ENCODE data around the gene BARD1.

BARD1 gene

DNA sequence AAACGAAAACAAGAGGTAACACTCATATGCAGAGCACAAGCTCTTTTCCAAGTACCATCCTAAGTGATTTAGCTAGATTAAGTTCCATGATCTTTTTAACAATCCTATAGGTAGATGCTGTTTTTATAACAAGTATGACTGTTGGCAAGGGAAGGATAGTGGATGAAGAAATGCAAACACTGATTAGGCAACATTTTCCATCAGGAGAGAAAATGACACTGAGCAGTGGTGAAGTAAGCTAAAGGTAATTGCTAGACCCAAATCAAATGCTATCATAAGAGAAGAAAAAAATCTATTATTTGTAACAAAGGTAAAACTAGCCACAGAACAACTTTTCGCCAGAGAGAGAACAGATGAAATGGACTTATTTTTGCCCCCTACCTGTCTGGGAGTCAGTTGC is 34.3 kb upstream of the BARD1 start (continued):
- TF ChIP-seq, protein P1, sequence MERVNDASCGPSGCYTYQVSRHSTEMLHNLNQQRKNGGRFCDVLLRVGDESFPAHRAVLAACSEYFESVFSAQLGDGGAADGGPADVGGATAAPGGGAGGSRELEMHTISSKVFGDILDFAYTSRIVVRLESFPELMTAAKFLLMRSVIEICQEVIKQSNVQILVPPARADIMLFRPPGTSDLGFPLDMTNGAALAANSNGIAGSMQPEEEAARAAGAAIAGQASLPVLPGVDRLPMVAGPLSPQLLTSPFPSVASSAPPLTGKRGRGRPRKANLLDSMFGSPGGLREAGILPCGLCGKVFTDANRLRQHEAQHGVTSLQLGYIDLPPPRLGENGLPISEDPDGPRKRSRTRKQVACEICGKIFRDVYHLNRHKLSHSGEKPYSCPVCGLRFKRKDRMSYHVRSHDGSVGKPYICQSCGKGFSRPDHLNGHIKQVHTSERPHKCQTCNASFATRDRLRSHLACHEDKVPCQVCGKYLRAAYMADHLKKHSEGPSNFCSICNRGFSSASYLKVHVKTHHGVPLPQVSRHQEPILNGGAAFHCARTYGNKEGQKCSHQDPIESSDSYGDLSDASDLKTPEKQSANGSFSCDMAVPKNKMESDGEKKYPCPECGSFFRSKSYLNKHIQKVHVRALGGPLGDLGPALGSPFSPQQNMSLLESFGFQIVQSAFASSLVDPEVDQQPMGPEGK (CRISPR knock-in tag; IDR thresholded peaks at IDR 0.05; ENCODE audit: borderline replicate concordance), result no peak
- no peak for TF ChIP-seq GLIS3 (CRISPR knock-in tag; IDR thresholded peaks at IDR 0.05)

DNA sequence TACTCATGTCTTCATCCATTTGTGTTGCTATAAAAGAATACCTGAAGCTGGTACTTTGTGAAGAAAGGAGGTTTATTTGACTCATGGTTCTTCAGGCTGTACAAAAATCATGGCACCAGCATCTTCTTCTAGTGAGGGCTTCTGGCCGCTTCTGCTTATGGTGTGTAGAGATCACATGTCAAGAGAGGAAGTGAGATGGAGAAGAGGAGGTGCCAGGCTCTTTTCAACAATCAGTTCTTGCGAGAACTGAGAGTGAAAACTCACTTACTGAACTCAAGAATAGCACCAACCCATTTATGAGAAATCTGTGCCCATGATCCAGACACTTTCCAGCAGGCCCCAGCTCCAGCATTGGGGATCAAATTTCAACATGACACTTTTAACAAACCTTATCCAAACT is 30.0 kb upstream of the BARD1 start:
- no peak for ATAC-seq

DNA sequence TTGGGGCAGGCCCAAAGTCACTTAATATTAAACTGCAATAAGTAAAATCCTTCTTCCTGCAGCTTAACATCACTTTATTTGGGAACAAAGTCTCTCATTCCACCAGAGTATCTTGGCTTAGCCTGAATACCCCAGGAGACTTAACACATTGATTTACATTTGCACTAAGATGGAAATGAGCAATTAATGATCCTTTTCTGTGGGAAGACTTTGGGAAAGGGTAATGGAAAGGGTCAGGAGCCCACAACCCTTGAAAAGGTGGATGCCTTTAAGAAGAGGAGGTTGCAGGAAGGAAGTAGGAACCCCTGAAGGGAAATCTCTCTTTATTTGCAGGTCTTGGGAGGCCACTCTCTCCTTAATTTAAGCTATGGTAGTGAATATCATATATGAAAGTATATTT is 28.0 kb upstream of the BARD1 start:
- no peak for TF ChIP-seq GLIS3 (CRISPR knock-in tag; IDR thresholded peaks at IDR 0.05)
- TF ChIP-seq ZNF8 (CRISPR knock-in tag; IDR thresholded peaks at IDR 0.05), result no peak
- TF ChIP-seq, protein P2, sequence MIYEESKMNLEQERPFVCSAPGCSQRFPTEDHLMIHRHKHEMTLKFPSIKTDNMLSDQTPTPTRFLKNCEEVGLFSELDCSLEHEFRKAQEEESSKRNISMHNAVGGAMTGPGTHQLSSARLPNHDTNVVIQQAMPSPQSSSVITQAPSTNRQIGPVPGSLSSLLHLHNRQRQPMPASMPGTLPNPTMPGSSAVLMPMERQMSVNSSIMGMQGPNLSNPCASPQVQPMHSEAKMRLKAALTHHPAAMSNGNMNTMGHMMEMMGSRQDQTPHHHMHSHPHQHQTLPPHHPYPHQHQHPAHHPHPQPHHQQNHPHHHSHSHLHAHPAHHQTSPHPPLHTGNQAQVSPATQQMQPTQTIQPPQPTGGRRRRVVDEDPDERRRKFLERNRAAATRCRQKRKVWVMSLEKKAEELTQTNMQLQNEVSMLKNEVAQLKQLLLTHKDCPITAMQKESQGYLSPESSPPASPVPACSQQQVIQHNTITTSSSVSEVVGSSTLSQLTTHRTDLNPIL (CRISPR knock-in tag; IDR thresholded peaks at IDR 0.05; ENCODE audit: low read depth), result no peak
- no peak for ATAC-seq

More for the DNA sequence above, 30.0 kb upstream of the BARD1 start:
- TF ChIP-seq ZNF70 (CRISPR knock-in tag; IDR thresholded peaks at IDR 0.05) (no peak), ESRRG (CRISPR knock-in tag; IDR thresholded peaks at IDR 0.05) (no peak), TCF4 (CRISPR knock-in tag; IDR thresholded peaks at IDR 0.05; ENCODE audit: borderline replicate concordance) (no peak), GLIS3 (CRISPR knock-in tag; IDR thresholded peaks at IDR 0.05) (no peak), ZFP3 (CRISPR knock-in tag; IDR thresholded peaks at IDR 0.05) (no peak), ZC3H10 (CRISPR knock-in tag; IDR thresholded peaks at IDR 0.05) (no peak), ISL1 (CRISPR knock-in tag; IDR thresholded peaks at IDR 0.05) (no peak), TOX (CRISPR knock-in tag; IDR thresholded peaks at IDR 0.05; ENCODE audit: borderline replicate concordance) (no peak), OSR1 (CRISPR knock-in tag; IDR thresholded peaks at IDR 0.05) (no peak), ZNF8 (CRISPR knock-in tag; IDR thresholded peaks at IDR 0.05) (no peak), ZFP30 (CRISPR knock-in tag; IDR thresholded peaks at IDR 0.05) (no peak), SNAI2 (CRISPR knock-in tag; IDR thresholded peaks at IDR 0.05) (no peak)
- TF ChIP-seq, protein P3, sequence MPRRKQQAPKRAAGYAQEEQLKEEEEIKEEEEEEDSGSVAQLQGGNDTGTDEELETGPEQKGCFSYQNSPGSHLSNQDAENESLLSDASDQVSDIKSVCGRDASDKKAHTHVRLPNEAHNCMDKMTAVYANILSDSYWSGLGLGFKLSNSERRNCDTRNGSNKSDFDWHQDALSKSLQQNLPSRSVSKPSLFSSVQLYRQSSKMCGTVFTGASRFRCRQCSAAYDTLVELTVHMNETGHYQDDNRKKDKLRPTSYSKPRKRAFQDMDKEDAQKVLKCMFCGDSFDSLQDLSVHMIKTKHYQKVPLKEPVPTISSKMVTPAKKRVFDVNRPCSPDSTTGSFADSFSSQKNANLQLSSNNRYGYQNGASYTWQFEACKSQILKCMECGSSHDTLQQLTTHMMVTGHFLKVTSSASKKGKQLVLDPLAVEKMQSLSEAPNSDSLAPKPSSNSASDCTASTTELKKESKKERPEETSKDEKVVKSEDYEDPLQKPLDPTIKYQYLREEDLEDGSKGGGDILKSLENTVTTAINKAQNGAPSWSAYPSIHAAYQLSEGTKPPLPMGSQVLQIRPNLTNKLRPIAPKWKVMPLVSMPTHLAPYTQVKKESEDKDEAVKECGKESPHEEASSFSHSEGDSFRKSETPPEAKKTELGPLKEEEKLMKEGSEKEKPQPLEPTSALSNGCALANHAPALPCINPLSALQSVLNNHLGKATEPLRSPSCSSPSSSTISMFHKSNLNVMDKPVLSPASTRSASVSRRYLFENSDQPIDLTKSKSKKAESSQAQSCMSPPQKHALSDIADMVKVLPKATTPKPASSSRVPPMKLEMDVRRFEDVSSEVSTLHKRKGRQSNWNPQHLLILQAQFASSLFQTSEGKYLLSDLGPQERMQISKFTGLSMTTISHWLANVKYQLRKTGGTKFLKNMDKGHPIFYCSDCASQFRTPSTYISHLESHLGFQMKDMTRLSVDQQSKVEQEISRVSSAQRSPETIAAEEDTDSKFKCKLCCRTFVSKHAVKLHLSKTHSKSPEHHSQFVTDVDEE (CRISPR knock-in tag; IDR thresholded peaks at IDR 0.05), result no peak
- TF ChIP-seq, protein P4, sequence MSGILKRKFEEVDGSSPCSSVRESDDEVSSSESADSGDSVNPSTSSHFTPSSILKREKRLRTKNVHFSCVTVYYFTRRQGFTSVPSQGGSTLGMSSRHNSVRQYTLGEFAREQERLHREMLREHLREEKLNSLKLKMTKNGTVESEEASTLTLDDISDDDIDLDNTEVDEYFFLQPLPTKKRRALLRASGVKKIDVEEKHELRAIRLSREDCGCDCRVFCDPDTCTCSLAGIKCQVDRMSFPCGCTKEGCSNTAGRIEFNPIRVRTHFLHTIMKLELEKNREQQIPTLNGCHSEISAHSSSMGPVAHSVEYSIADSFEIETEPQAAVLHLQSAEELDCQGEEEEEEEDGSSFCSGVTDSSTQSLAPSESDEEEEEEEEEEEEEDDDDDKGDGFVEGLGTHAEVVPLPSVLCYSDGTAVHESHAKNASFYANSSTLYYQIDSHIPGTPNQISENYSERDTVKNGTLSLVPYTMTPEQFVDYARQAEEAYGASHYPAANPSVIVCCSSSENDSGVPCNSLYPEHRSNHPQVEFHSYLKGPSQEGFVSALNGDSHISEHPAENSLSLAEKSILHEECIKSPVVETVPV (CRISPR knock-in tag; IDR thresholded peaks at IDR 0.05), result no peak
- TF ChIP-seq, protein P1 (CRISPR knock-in tag; IDR thresholded peaks at IDR 0.05; ENCODE audit: borderline replicate concordance), result no peak

DNA sequence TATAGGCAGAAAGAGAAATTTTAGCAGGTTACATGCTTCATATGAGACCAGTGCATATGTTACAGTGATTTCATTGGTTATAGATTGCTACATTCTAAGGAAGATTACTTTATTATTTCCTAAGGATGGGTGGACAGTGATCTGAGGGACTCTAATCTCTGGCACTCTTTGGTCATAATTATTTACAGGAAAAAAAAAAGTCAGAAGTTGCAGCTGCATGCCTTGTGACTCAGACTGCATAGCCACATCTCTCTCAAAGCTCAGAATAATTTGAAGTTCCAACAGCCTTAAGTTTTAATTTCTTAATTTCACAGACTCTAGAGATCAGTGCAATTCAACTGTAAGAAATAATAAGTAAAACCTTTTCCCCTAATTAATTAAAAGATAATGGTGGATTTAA is 27.1 kb upstream of the BARD1 start:
- no peak for ATAC-seq
- TF ChIP-seq TCF4 (CRISPR knock-in tag; IDR thresholded peaks at IDR 0.05; ENCODE audit: borderline replicate concordance), result no peak
- TF ChIP-seq, protein P3 (CRISPR knock-in tag; IDR thresholded peaks at IDR 0.05), result no peak
- TF ChIP-seq, protein P2 (CRISPR knock-in tag; IDR thresholded peaks at IDR 0.05; ENCODE audit: low read depth), result no peak
- TF ChIP-seq CSDC2 (CRISPR knock-in tag; IDR thresholded peaks at IDR 0.05), result no peak
- no peak for TF ChIP-seq GLIS3 (CRISPR knock-in tag; IDR thresholded peaks at IDR 0.05)
- TF ChIP-seq ZNF8 (CRISPR knock-in tag; IDR thresholded peaks at IDR 0.05), result no peak
- no peak for TF ChIP-seq ZFP3 (CRISPR knock-in tag; IDR thresholded peaks at IDR 0.05)
- TF ChIP-seq BACH2 (CRISPR knock-in tag; IDR thresholded peaks at IDR 0.05; ENCODE audit: borderline replicate concordance), result no peak
- TF ChIP-seq ZFP30 (CRISPR knock-in tag; IDR thresholded peaks at IDR 0.05), result no peak
- TF ChIP-seq PPARA (CRISPR knock-in tag; IDR thresholded peaks at IDR 0.05; ENCODE audit: borderline replicate concordance), result no peak
- no peak for TF ChIP-seq SNAI2 (CRISPR knock-in tag; IDR thresholded peaks at IDR 0.05)
- no peak for TF ChIP-seq ZC3H10 (CRISPR knock-in tag; IDR thresholded peaks at IDR 0.05)
